Fibroblast of villous mesenchyme (primary cell): ENCODE measurements around the gene ZNF20. TPM values are rescaled to one million over a fixed set of nuclear protein-coding genes. Genes with fewer than 3 reads are reported as not detected.
"Not testable (repeated sequence)": the region's sequence is repeated elsewhere in the genome, so short reads cannot be mapped to it uniquely, and the experiment has no call there.

ENCODE experiments used
- DNase-seq: peaks from one replicate; pipeline ENCODE4 v3.0.0-alpha.2; 2010; ENCODE audit warnings: low read depth
- H3K4me3 ChIP-seq: 2 replicates; pipeline ENCODE4 v1.5.1; 2011; ENCODE audit warnings: low read depth, mild to moderate bottlenecking, low read length
- CTCF ChIP-seq: IDR thresholded peaks from 2 replicates; pipeline ENCODE4 v1.5.1; 2012; ENCODE audit warnings: low read depth, mild to moderate bottlenecking, low read length; ENCODE audit not compliant: insufficient read depth
- small RNA-seq: library from RNA; depleted of rRNA; stranded (forward); fragments of <200 nt; gene quantifications from one replicate; pipeline ENCODE3, GENCODE V24; 2012
- total RNA-seq: library from RNA; depleted of rRNA; stranded (reverse); fragments of >200 nt; gene quantifications from 2 replicates; pipeline ENCODE4 v1.2.3, GENCODE V29; 2012

The ZNF20 gene
- total RNA-seq, 1 donor: 6.0 TPM

DNA sequence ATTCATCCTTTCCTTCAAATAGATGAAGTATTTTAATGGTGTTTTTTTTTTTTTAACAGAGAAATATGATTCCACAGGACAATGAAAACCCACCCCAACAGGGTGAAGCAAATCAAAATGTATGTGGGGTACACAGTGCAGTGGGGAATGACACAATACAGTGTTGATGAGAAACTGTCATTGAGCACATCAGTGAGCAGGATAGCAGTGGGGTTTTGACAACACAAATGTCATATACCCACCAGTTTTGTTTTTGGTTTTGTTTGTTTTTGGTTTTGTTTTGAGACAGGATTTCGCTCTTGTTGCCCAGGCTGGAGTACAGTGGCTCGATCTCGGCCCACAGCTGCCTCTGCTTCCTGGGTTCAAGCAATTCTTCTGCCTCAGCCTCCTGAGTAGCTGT lies 46.4 kb downstream of the ZNF20 start:
- no peak for TF ChIP-seq CTCF
- H3K4me3 ChIP-seq: no peak overlapping the region
- no peak for DNase-seq

DNA sequence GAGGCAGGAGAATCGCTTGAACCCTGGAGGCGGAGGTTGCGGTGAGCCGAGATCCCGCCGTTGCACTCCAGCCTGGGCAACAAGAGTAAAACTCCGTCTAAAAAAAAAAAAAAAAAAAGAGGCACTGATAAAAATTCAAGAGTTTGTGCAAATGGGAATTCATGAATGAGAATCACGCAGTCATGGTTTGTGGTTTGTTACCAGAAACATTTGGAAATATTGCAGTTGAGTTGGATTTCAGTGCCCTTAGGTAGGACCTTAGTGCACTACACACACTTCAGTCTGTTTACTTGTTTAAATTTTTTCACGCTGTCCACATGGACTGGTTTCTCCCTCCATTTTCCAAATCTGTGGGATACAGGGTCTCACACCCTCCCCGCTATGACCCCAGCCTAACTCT lies 47.2 kb downstream of the ZNF20 start:
- peak; percentile 26 for DNase-seq
- no peak for TF ChIP-seq CTCF
- peak overlapping the region; percentile 84 for H3K4me3 ChIP-seq

- peak; percentile 88 for DNase-seq
- TF ChIP-seq CTCF: no peak
- H3K4me3 ChIP-seq: peak overlapping the region; percentile 84
Observed at GRCh38 chr19:12092065-12092867, 47.9 kb downstream of the ZNF20 start.

GRCh38 chr19:12090807-12091206 lies 49.3 kb downstream of the ZNF20 start:
- peak; percentile 68 for DNase-seq
- H3K4me3 ChIP-seq: no peak overlapping the region
- TF ChIP-seq CTCF: peak; percentile 64

GRCh38 chr19:12085074-12085818 lies 54.9 kb downstream of the ZNF20 start:
- no peak for DNase-seq
- no peak for TF ChIP-seq CTCF
- no peak overlapping the region for H3K4me3 ChIP-seq

DNA sequence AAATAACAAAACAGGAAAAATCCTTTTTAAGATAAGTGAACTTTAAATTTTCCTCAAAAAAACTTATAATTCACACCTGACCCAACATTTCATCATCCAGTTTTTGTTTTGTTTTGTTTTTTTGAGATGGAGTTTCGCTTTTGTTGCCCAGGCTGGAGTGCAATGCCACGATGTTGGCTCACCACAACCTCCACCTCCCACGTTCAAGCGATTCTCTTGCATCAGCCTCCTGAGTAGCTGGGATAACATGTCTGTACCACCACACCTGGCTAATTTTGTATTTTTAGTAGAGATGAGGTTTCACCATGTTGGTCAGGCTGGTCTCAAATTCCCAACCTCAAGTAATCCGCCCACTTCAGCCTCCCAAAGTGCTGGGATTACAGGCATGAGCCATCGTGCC lies 56.8 kb downstream of the ZNF20 start:
- DNase-seq: not testable (repeated sequence)

More for the DNA sequence above, 56.8 kb downstream of the ZNF20 start:
- H3K4me3 ChIP-seq: not testable (repeated sequence)

Small RNAs within 50 kb of the gene (small RNA-seq; reads per million reads assigned to genes)
- not detected for gene RF00019
- gene RNA5SP467: not detected

Other genes with a start within 250 kb of the ZNF20 start
- 6.9 and 7.7 TPM in 2 replicates for gene ZNF700, start 215.2 kb downstream of the ZNF20 start, total RNA-seq
- 0.32 and 0.86 TPM in 2 replicates for gene ZNF763, start 175.3 kb downstream of the ZNF20 start, total RNA-seq
- 1.3 and 4.2 TPM in 2 replicates for gene ZNF433, start 104.7 kb downstream of the ZNF20 start, total RNA-seq
- gene ZNF878, start 87.4 kb downstream of the ZNF20 start, total RNA-seq: under 0.01 TPM in 2 replicates
- 1.3 and 1.7 TPM in 2 replicates for gene ZNF844, start 75.6 kb downstream of the ZNF20 start, total RNA-seq
- gene ZNF625, start 16.4 kb upstream of the ZNF20 start, total RNA-seq: 10.3 and 14.7 TPM in 2 replicates
- 5.2 and 8.2 TPM in 2 replicates for gene ZNF136, start 22.7 kb upstream of the ZNF20 start, total RNA-seq
- gene ZNF44, start 154.5 kb upstream of the ZNF20 start, total RNA-seq: 5.2 and 5.5 TPM in 2 replicates
- gene ZNF563, start 193.3 kb upstream of the ZNF20 start, total RNA-seq: 0.64 and 1.7 TPM in 2 replicates
- gene ZNF442, start 225.3 kb upstream of the ZNF20 start, total RNA-seq: 0.64 and 1.3 TPM in 2 replicates